IMR-90 (cell line): ENCODE data around the gene TMED4.
A peak's percentile ranks its signal among the peaks of the same experiment; 100 is the strongest.

Experiments
- BHLHE40 ChIP-seq: fragments of 150-350 bp; IDR thresholded peaks from 2 replicates; pipeline ENCODE4 v1.6.1; 2016; ENCODE audit warnings: mild to moderate bottlenecking, low read depth, low read length
- CEBPB ChIP-seq: IDR thresholded peaks from 2 replicates; pipeline ENCODE4 v1.6.1; 2012; ENCODE audit warnings: low read depth, low read length, improper control_type of control experiment
- FOS ChIP-seq: fragments of 150-350 bp; IDR thresholded peaks from 2 replicates; pipeline ENCODE4 v1.6.1; 2016; ENCODE audit warnings: low read depth, low read length
- MAFK ChIP-seq: IDR thresholded peaks from 2 replicates; pipeline ENCODE4 v1.6.1; 2012; ENCODE audit warnings: low read depth, low read length, improper control_type of control experiment
- MAZ ChIP-seq: IDR thresholded peaks from 2 replicates; pipeline ENCODE4 v1.6.1; 2012; ENCODE audit warnings: low read depth, mild to moderate bottlenecking, low read length, improper control_type of control experiment, moderate library complexity, borderline replicate concordance
- MXI1 ChIP-seq: IDR thresholded peaks from 2 replicates; pipeline ENCODE4 v1.6.1; 2012; ENCODE audit warnings: low read depth, mild to moderate bottlenecking, low read length, moderate library complexity, borderline replicate concordance
- NFE2L2 ChIP-seq: fragments of 150-350 bp; IDR thresholded peaks from 2 replicates; pipeline ENCODE4 v1.6.1; 2016; ENCODE audit warnings: low read depth, mild to moderate bottlenecking, low read length
- POLR2A ChIP-seq: IDR thresholded peaks from 2 replicates; pipeline ENCODE4 v1.6.1; 2012; ENCODE audit warnings: mild to moderate bottlenecking, low read depth, low read length
- RAD21 ChIP-seq: IDR thresholded peaks from 2 replicates; pipeline ENCODE4 v1.6.1; 2012; ENCODE audit warnings: low read length, improper control_type of control experiment
- RCOR1 ChIP-seq: IDR thresholded peaks from 2 replicates; pipeline ENCODE4 v1.6.1; 2012; ENCODE audit warnings: mild to moderate bottlenecking, low read length, improper control_type of control experiment; ENCODE audit not compliant: insufficient replicate concordance
- RFX5 ChIP-seq: IDR thresholded peaks from 2 replicates; pipeline ENCODE4 v1.8.0; 2012; ENCODE audit warnings: low read depth, mild to moderate bottlenecking, low read length, moderate library complexity
- SMC3 ChIP-seq: fragments of 150-350 bp; IDR thresholded peaks from 2 replicates; pipeline ENCODE4 v1.6.1; 2016; ENCODE audit warnings: low read depth, mild to moderate bottlenecking, antibody characterized with exemption, low read length, moderate library complexity
- TF ChIP-seq, protein P1 (sequence below): conservative IDR thresholded peaks from 2 replicates; pipeline ENCODE4 v1.5.1; 2012; ENCODE audit warnings: mild to moderate bottlenecking, low read depth, low read length, improper control_type of control experiment
- TF ChIP-seq, protein P2 (sequence below): fragments of 150-350 bp; IDR thresholded peaks from 2 replicates; pipeline ENCODE4 v1.6.1; 2017; ENCODE audit warnings: mild to moderate bottlenecking, antibody characterized with exemption, low read length, low read depth

DNA sequence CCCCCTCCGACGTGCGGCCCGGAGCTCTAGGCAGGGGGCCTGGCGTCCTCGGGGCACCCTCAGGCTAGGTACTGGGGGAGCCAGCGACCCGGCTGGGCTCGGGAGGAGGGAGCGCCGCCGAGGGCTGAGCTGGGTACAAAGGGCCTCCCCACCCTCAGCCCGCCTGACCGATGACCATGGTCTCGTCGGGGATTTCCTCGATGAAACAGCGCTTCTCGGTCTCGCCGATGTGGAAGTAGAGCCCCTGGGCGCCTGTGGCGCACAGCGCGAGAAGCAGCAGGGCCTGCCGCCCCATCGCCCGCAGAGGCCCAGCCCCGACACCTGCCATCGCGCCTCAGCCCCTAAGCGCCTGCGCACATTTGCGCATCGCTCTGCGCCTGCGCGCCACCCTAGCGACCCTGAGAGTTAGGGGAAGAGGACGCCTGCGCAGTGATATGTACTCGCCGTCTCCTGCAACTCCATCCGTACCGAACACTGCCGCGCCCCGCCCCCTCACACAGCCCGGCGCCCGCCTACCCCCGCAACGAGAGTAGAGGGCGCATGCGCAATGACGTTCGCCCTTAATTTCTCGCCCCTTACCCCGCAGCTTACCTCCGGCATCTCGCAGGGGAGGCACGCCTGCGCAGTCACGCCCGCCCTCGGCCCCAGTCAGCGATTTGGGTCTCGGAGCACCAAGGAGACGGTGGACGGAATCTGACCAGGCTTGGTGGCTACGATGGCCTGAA is at the start of gene TMED4:
- TF ChIP-seq, protein P1, sequence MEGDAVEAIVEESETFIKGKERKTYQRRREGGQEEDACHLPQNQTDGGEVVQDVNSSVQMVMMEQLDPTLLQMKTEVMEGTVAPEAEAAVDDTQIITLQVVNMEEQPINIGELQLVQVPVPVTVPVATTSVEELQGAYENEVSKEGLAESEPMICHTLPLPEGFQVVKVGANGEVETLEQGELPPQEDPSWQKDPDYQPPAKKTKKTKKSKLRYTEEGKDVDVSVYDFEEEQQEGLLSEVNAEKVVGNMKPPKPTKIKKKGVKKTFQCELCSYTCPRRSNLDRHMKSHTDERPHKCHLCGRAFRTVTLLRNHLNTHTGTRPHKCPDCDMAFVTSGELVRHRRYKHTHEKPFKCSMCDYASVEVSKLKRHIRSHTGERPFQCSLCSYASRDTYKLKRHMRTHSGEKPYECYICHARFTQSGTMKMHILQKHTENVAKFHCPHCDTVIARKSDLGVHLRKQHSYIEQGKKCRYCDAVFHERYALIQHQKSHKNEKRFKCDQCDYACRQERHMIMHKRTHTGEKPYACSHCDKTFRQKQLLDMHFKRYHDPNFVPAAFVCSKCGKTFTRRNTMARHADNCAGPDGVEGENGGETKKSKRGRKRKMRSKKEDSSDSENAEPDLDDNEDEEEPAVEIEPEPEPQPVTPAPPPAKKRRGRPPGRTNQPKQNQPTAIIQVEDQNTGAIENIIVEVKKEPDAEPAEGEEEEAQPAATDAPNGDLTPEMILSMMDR, result no peak
- TF ChIP-seq, protein P2, sequence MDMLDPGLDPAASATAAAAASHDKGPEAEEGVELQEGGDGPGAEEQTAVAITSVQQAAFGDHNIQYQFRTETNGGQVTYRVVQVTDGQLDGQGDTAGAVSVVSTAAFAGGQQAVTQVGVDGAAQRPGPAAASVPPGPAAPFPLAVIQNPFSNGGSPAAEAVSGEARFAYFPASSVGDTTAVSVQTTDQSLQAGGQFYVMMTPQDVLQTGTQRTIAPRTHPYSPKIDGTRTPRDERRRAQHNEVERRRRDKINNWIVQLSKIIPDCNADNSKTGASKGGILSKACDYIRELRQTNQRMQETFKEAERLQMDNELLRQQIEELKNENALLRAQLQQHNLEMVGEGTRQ, result no peak
- TF ChIP-seq SMC3, result no peak
- no peak for TF ChIP-seq BHLHE40
- peak; percentile 73 for TF ChIP-seq POLR2A
- no peak for TF ChIP-seq RAD21
- TF ChIP-seq NFE2L2, result 0 out of 2 replicates have a peak, but pooled peaks have one; percentile 28
- no peak for TF ChIP-seq RFX5
- no peak for TF ChIP-seq FOS
- TF ChIP-seq CEBPB, result no peak
- peak; percentile 70 for TF ChIP-seq MAFK
- TF ChIP-seq RCOR1, result peak; percentile 68
- TF ChIP-seq MAZ, result peak; percentile 94; the same call in 1 of the 2 replicates
- TF ChIP-seq MXI1, result peak; percentile 42; the same call in 1 of the 2 replicates
